Measurements from ENCODE around the gene CLIC4.

The CLIC4 gene

GRCh38 chr1:24862775-24863483 is 117.7 kb downstream of the CLIC4 start:
- no peak for DNase-seq

GRCh38 chr1:24864370-24864777 is 119.1 kb downstream of the CLIC4 start:
- no peak for DNase-seq

- no peak for DNase-seq
Observed at GRCh38 chr1:24865168-24865567, 119.9 kb downstream of the CLIC4 start.

GRCh38 chr1:24865587-24865986 is 120.3 kb downstream of the CLIC4 start:
- no peak for DNase-seq

GRCh38 chr1:24866211-24867083 is 121.2 kb downstream of the CLIC4 start:
- DNase-seq = no peak

- DNase-seq = no peak
Observed at GRCh38 chr1:24867084-24867870, 122.0 kb downstream of the CLIC4 start.

- no peak for DNase-seq
Observed at GRCh38 chr1:24868016-24868875, 123.0 kb downstream of the CLIC4 start.

GRCh38 chr1:24870551-24871195 is 125.4 kb downstream of the CLIC4 start:
- peak; percentile 21 for DNase-seq

- DNase-seq = no peak
Observed at GRCh38 chr1:24871306-24871901, 126.2 kb downstream of the CLIC4 start.

GRCh38 chr1:24872061-24872850 is 127.0 kb downstream of the CLIC4 start:
- no peak for DNase-seq

- DNase-seq = no peak
Observed at GRCh38 chr1:24873148-24873547, 127.9 kb downstream of the CLIC4 start.

GRCh38 chr1:24874056-24874455 is 128.8 kb downstream of the CLIC4 start:
- DNase-seq = no peak

- no peak for DNase-seq
Observed at GRCh38 chr1:24874611-24875234, 129.5 kb downstream of the CLIC4 start.

GRCh38 chr1:24875257-24875656 is 130.0 kb downstream of the CLIC4 start:
- DNase-seq = no peak

- DNase-seq = no peak
Observed at GRCh38 chr1:24875991-24876506, 130.8 kb downstream of the CLIC4 start.

GRCh38 chr1:24878045-24878444 is 132.8 kb downstream of the CLIC4 start:
- DNase-seq = no peak

- no peak for DNase-seq
Observed at GRCh38 chr1:24878775-24879742, 133.8 kb downstream of the CLIC4 start.

- DNase-seq = no peak
Observed at GRCh38 chr1:24881034-24881433, 135.8 kb downstream of the CLIC4 start.

- DNase-seq = no peak
Observed at GRCh38 chr1:24884751-24885150, 139.5 kb downstream of the CLIC4 start.

All from NCI-H69 (cell line).